ENCODE data around the gene WDSUB1. TPM values are rescaled to one million over a fixed set of nuclear protein-coding genes. Genes with fewer than 3 reads are reported as not detected.

WDSUB1 gene
- total and polyA plus RNA-seq, 9 donors: 7.2 to 16.1 (median 11.0) TPM

- no peak for DNase-seq
- no peak overlapping the region for H3K4me3 ChIP-seq
- no peaks in the 10 kb centered on the region for H3K4me1 ChIP-seq (ENCODE audit: insufficient read depth)
- no peaks in the 10 kb centered on the region for H3K36me3 ChIP-seq
- H3K9me3 ChIP-seq: no peaks in the 10 kb centered on the region
- no peaks in the 10 kb centered on the region for H3K27me3 ChIP-seq
- no peak overlapping the region for H3K27ac ChIP-seq
- intact Hi-C loops (cut with DNase I): no loop called here
- no peak for TF ChIP-seq POLR2A (IDR thresholded peaks at IDR 0.05)
- no peak for TF ChIP-seq EP300 (IDR thresholded peaks at IDR 0.05)
- no peak for TF ChIP-seq CTCF (IDR thresholded peaks at IDR 0.05)
Measured at GRCh38 chr2:159307942-159308341, 21.4 kb upstream of the WDSUB1 start.

GRCh38 chr2:159300586-159300985 is 14.1 kb upstream of the WDSUB1 start:
- no peak for DNase-seq
- H3K27ac ChIP-seq: no peak overlapping the region
- H3K9me3 ChIP-seq: no peaks in the 10 kb centered on the region
- no peak overlapping the region for H3K4me3 ChIP-seq
- no peak for TF ChIP-seq EP300 (IDR thresholded peaks at IDR 0.05)
- no peak for TF ChIP-seq CTCF (IDR thresholded peaks at IDR 0.05)
- no peak for TF ChIP-seq POLR2A (IDR thresholded peaks at IDR 0.05)
- no peaks in the 10 kb centered on the region for H3K4me1 ChIP-seq (ENCODE audit: insufficient read depth)
- H3K27me3 ChIP-seq: no peaks in the 10 kb centered on the region
- H3K36me3 ChIP-seq: no peaks in the 10 kb centered on the region
- WGBS, 3 donors: 75 to 86% (median 82%) methylated on average over 3 of the region's 3 CpGs
- intact Hi-C loops (cut with DNase I): no loop called here

- H3K27ac ChIP-seq: no peak overlapping the region
- no peaks in the 10 kb centered on the region for H3K4me1 ChIP-seq (ENCODE audit: insufficient read depth)
- no peaks in the 10 kb centered on the region for H3K36me3 ChIP-seq
- no peak for DNase-seq
- intact Hi-C loops (cut with DNase I): no loop called here
- H3K9me3 ChIP-seq: no peaks in the 10 kb centered on the region
- H3K27me3 ChIP-seq: no peaks in the 10 kb centered on the region
- no peak overlapping the region for H3K4me3 ChIP-seq
- no peak for TF ChIP-seq POLR2A (IDR thresholded peaks at IDR 0.05)
- no peak for TF ChIP-seq EP300 (IDR thresholded peaks at IDR 0.05)
- TF ChIP-seq CTCF (IDR thresholded peaks at IDR 0.05): no peak
Measured at GRCh38 chr2:159298967-159299366, 12.5 kb upstream of the WDSUB1 start.

GRCh38 chr2:159297042-159297707 is 10.7 kb upstream of the WDSUB1 start:
- TF ChIP-seq CTCF (IDR thresholded peaks at IDR 0.05) (no peak), EP300 (IDR thresholded peaks at IDR 0.05) (no peak), POLR2A (IDR thresholded peaks at IDR 0.05) (no peak)
- WGBS, 3 donors: 93 to 95% (median 95%) methylated on average over 5 of the region's 5 CpGs
- no peaks in the 10 kb centered on the region for H3K9me3 ChIP-seq
- no peak for DNase-seq
- intact Hi-C loops (cut with DNase I): no loop called here
- no peaks in the 10 kb centered on the region for H3K4me1 ChIP-seq (ENCODE audit: insufficient read depth)
- H3K27me3 ChIP-seq: no peaks in the 10 kb centered on the region
- H3K36me3 ChIP-seq: no peaks in the 10 kb centered on the region
- no peak overlapping the region for H3K27ac ChIP-seq
- H3K4me3 ChIP-seq: no peak overlapping the region
